ENCODE data around the gene PRR14L. TPM values are rescaled to one million over a fixed set of nuclear protein-coding genes. Genes with fewer than 3 reads are reported as not detected.

The PRR14L gene
- total and polyA plus RNA-seq, 3 donors from 2014 or later = 15.9 to 57.0 (median 52.3) TPM

GRCh38 chr22:31737932-31738331 lies 12.0 kb downstream of the PRR14L start:
- TF ChIP-seq, protein P1, sequence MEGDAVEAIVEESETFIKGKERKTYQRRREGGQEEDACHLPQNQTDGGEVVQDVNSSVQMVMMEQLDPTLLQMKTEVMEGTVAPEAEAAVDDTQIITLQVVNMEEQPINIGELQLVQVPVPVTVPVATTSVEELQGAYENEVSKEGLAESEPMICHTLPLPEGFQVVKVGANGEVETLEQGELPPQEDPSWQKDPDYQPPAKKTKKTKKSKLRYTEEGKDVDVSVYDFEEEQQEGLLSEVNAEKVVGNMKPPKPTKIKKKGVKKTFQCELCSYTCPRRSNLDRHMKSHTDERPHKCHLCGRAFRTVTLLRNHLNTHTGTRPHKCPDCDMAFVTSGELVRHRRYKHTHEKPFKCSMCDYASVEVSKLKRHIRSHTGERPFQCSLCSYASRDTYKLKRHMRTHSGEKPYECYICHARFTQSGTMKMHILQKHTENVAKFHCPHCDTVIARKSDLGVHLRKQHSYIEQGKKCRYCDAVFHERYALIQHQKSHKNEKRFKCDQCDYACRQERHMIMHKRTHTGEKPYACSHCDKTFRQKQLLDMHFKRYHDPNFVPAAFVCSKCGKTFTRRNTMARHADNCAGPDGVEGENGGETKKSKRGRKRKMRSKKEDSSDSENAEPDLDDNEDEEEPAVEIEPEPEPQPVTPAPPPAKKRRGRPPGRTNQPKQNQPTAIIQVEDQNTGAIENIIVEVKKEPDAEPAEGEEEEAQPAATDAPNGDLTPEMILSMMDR (IDR thresholded peaks at IDR 0.05) = no peak
- no peak for TF ChIP-seq POLR2A (IDR thresholded peaks at IDR 0.05)
- Histone ChIP-seq H3K4me3 (no peak overlapping the region), H3K27me3 (no peaks in the 10 kb centered on the region), H3K9me3 (no peaks in the 10 kb centered on the region), H3K36me3 (ENCODE audit: low read depth, missing control alignments) (no peaks in the 10 kb centered on the region), H3K27ac (no peak overlapping the region), H3K4me1 (peaks cover 15% of the 10 kb centered on the region)
- 87 to 89% methylated on average over 5 of the region's 5 CpGs for WGBS, 2 donors
- no peak for DNase-seq
- intact Hi-C loops (cut with DNase I; ENCODE audit: low total_unique reads) = no loop called here

GRCh38 chr22:31736458-31736857 lies 13.5 kb downstream of the PRR14L start:
- Histone ChIP-seq H3K9me3 (no peaks in the 10 kb centered on the region), H3K4me3 (no peak overlapping the region), H3K36me3 (ENCODE audit: low read depth, missing control alignments) (no peaks in the 10 kb centered on the region), H3K4me1 (peaks cover 9% of the 10 kb centered on the region), H3K27ac (no peak overlapping the region), H3K27me3 (no peaks in the 10 kb centered on the region)
- WGBS, 2 donors = 78 to 95% methylated on average over 2 of the region's 2 CpGs
- intact Hi-C loops (cut with DNase I; ENCODE audit: low total_unique reads) = no loop called here
- TF ChIP-seq, protein P1 (IDR thresholded peaks at IDR 0.05) = no peak
- TF ChIP-seq POLR2A (IDR thresholded peaks at IDR 0.05) = no peak
- no peak for DNase-seq

GRCh38 chr22:31734512-31734911 lies 15.4 kb downstream of the PRR14L start:
- Histone ChIP-seq H3K27me3 (no peaks in the 10 kb centered on the region), H3K27ac (no peak overlapping the region), H3K4me1 (peaks cover 2% of the 10 kb centered on the region), H3K9me3 (no peaks in the 10 kb centered on the region), H3K4me3 (no peak overlapping the region), H3K36me3 (ENCODE audit: low read depth, missing control alignments) (no peaks in the 10 kb centered on the region)
- no peak for TF ChIP-seq POLR2A (IDR thresholded peaks at IDR 0.05)
- TF ChIP-seq, protein P1 (IDR thresholded peaks at IDR 0.05) = no peak
- 91 to 92% methylated on average over 1 of the region's 1 CpG for WGBS, 2 donors
- intact Hi-C loops (cut with DNase I; ENCODE audit: low total_unique reads) = no loop called here
- DNase-seq = no peak

- no peak for DNase-seq
- H3K4me1 ChIP-seq = no peaks in the 10 kb centered on the region
- H3K36me3 ChIP-seq (ENCODE audit: low read depth, missing control alignments) = no peaks in the 10 kb centered on the region
- intact Hi-C loops (cut with DNase I; ENCODE audit: low total_unique reads) = no loop called here
- TF ChIP-seq, protein P1 (IDR thresholded peaks at IDR 0.05) = no peak
- TF ChIP-seq POLR2A (IDR thresholded peaks at IDR 0.05) = no peak
- no peaks in the 10 kb centered on the region for H3K27me3 ChIP-seq
- H3K27ac ChIP-seq = no peak overlapping the region
- WGBS, 2 donors = 82 to 83% methylated on average over 7 of the region's 7 CpGs
- H3K4me3 ChIP-seq = no peak overlapping the region
- H3K9me3 ChIP-seq = no peaks in the 10 kb centered on the region
These were observed 16.3 kb downstream of the PRR14L start for GRCh38 chr22:31733580-31734079.

DNA sequence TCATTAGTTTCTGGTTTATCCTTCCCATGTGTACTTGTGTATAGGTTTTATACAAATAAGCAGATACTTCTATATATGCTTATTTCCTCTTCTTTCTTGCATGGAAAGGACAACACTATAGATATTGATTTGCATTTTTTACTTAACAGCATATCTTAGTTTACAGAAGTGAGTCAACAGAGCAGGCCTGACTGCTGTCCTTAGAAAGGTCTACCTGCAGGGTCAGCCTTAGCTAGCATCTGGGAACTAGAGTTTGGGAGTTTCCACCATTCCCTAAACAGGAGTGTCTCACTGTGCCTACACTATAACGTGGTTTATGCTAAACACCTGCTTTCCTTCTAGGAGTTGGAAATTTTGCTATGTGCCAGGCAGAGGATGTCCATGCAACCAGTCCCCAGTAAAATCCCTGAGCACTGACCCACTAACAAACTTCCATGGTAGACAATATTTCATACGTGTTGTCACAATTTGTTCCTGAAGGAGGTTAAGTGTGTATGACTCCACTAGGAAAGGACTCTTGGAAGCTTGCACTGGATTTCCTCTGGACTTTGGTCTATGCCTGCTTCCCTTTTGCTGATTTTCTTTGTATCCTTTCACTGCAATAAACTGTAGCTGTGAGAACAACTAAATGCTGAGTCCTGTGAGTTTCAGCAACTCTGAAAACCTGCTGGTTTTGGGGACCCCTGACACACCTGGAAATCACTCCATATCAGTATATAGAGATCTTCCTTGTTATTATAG lies 17.7 kb downstream of the PRR14L start:
- H3K27me3 ChIP-seq = no peaks in the 10 kb centered on the region
- no peak for TF ChIP-seq POLR2A (IDR thresholded peaks at IDR 0.05)
- TF ChIP-seq, protein P1 (IDR thresholded peaks at IDR 0.05) = no peak
- no peaks in the 10 kb centered on the region for H3K4me1 ChIP-seq
- 80 to 90% methylated on average over 2 of the region's 2 CpGs for WGBS, 2 donors
- H3K36me3 ChIP-seq (ENCODE audit: low read depth, missing control alignments) = no peaks in the 10 kb centered on the region
- DNase-seq = no peak
- H3K27ac ChIP-seq = no peak overlapping the region
- no peak overlapping the region for H3K4me3 ChIP-seq
- H3K9me3 ChIP-seq = no peaks in the 10 kb centered on the region
- intact Hi-C loops (cut with DNase I; ENCODE audit: low total_unique reads) = no loop called here

Measured in testis (tissue), 3 donors.